ENCODE data around the gene ERV3-1. TPM values are rescaled to one million over a fixed set of nuclear protein-coding genes. Genes with fewer than 3 reads are reported as not detected.
"Not testable (repeated sequence)": the region's sequence is repeated elsewhere in the genome, so short reads cannot be mapped to it uniquely, and the experiment has no call there.

ERV3-1 gene, protein sequence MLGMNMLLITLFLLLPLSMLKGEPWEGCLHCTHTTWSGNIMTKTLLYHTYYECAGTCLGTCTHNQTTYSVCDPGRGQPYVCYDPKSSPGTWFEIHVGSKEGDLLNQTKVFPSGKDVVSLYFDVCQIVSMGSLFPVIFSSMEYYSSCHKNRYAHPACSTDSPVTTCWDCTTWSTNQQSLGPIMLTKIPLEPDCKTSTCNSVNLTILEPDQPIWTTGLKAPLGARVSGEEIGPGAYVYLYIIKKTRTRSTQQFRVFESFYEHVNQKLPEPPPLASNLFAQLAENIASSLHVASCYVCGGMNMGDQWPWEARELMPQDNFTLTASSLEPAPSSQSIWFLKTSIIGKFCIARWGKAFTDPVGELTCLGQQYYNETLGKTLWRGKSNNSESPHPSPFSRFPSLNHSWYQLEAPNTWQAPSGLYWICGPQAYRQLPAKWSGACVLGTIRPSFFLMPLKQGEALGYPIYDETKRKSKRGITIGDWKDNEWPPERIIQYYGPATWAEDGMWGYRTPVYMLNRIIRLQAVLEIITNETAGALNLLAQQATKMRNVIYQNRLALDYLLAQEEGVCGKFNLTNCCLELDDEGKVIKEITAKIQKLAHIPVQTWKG
- 10 to 100 TPM; 26.3 to 85.8 (median 46.0) TPM for total RNA-seq

GRCh38 chr7:65006094-65006992 lies at the start of gene ERV3-1:
Gene ERV3-1 (minus strand): TSS chr7:65006687. CDS start chr7:64993026, 13,661 bp downstream.
- TF ChIP-seq, protein P1, sequence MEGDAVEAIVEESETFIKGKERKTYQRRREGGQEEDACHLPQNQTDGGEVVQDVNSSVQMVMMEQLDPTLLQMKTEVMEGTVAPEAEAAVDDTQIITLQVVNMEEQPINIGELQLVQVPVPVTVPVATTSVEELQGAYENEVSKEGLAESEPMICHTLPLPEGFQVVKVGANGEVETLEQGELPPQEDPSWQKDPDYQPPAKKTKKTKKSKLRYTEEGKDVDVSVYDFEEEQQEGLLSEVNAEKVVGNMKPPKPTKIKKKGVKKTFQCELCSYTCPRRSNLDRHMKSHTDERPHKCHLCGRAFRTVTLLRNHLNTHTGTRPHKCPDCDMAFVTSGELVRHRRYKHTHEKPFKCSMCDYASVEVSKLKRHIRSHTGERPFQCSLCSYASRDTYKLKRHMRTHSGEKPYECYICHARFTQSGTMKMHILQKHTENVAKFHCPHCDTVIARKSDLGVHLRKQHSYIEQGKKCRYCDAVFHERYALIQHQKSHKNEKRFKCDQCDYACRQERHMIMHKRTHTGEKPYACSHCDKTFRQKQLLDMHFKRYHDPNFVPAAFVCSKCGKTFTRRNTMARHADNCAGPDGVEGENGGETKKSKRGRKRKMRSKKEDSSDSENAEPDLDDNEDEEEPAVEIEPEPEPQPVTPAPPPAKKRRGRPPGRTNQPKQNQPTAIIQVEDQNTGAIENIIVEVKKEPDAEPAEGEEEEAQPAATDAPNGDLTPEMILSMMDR (IDR thresholded peaks at IDR 0.05) = no peak
- ATAC-seq (ENCODE audit: low FRiP score) = peak; percentile 100

GRCh38 chr7:65055786-65056185 lies 49.3 kb upstream of the ERV3-1 start:
- not testable (repeated sequence) for DNase-seq (ENCODE audit: low spot score); ATAC-seq (ENCODE audit: low FRiP score)

More at GRCh38 chr7:65006094-65006992, at the start of gene ERV3-1:
- peak; percentile 80 for DNase-seq (ENCODE audit: low spot score)

DNA sequence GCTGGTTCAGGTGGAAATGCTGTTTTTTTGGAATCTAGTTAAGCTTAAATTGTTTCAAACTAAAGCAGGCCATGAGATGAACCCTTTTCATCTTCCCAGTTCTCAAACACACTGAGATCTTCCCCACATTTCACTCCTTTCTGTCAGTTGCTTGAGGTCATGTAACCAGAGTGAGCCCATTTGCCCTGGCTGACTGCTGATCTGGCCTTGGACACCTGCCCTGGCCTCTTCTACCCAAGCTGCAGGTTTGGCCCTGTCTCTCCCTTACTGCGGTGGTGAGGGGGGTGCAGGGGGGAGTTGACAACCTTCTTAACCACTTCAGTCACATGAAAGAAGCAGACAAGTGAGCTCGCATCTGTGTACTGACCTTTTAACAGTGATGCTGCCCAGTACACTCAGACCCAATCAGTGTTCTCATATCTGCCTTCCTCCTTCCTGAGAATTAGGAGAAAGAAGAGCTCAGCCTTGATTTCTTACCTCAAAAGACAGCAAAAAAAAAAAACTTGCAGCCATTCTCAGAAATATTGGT lies 48.0 kb upstream of the ERV3-1 start:
- not testable (repeated sequence) for ATAC-seq (ENCODE audit: low FRiP score); DNase-seq (ENCODE audit: low spot score)

- not testable (repeated sequence) for DNase-seq (ENCODE audit: low spot score); ATAC-seq (ENCODE audit: low FRiP score)
Measured at GRCh38 chr7:65051654-65052053, 45.2 kb upstream of the ERV3-1 start.

DNA sequence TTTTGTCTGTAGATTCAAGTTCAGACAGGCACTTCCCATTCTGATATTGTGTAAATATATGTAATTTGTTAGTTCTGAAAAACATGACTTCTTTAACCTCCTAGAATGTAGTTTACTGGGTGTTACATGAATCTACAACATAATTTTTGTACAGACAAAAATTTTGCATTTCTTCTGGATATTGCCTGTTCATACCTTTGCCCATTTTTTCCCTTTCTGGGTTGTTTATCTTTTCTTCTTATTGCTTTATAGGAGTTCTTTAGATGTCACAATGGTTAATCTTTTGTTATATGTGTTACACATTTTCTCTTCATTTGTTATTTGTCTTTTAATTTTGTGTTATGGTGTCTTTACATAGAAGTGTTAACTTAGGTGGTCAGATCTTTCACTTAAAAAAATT lies 44.7 kb upstream of the ERV3-1 start:
- not testable (repeated sequence) for DNase-seq (ENCODE audit: low spot score); ATAC-seq (ENCODE audit: low FRiP score)

DNA sequence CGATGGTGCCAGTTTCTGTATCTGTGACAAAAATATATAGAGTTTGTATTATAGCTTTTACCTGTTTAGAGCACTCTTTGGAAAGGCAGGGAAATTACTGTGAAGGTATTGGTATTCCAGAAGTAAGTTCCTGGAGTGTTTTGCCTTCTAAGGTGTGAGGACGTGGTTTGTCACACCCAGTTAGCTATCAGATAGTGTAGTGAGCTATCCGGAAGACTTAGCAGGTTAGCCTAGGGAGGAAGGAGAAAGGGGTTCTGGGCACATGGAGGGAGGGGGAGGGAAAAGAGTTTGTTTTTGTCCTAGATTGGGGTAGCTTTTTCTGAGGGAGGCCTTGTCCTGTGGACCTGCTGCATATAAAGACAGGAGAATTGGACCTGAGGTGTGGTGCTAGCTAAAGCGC lies 39.8 kb upstream of the ERV3-1 start:
- not testable (repeated sequence) for ATAC-seq (ENCODE audit: low FRiP score); DNase-seq (ENCODE audit: low spot score)

DNA sequence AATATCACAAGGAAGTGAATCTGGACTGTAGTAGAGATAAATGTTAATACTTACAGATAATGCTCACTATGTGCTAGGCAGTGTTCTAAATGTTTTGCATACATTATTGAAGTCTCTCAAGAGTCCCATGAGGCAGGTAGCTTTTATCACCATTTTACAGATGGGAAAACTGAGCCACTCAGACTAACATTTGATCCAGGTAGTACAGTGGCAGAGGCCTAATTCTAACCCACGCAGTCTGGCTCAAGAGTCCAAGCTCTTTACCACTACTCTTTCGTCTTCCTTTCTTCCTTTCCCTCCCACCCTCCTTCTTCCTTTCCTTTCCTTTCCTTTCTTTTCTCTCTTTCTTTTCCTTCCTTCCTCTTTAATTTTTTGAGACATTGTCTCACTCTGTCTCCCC lies 39.1 kb upstream of the ERV3-1 start:
- ATAC-seq (ENCODE audit: low FRiP score); DNase-seq (ENCODE audit: low spot score): not testable (repeated sequence)

DNA sequence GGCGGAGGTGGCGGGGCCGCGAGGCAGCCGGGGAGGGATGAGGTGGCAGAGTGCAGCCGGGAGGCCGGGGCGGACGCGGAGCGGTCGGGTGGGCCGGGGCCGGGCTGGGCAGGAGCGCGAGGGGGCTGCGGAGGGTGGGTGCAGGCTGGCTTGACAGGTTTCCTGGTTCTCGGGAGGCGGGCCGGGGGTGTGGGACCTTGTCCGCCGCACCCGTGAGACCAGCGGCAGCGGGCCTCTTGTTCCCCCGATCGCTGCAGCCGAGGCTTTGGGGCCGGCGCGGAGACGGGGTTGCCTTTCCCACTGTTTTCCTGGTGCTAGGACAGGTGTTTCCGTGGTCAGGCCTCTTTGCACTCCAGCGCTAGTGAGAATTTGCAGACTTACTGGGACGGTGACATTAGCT lies 32.3 kb upstream of the ERV3-1 start:
- not testable (repeated sequence) for DNase-seq (ENCODE audit: low spot score)
- peak; percentile 29 for ATAC-seq (ENCODE audit: low FRiP score)

GRCh38 chr7:65037740-65038688 lies 31.5 kb upstream of the ERV3-1 start:
- DNase-seq (ENCODE audit: low spot score) (peak; percentile 48), ATAC-seq (ENCODE audit: low FRiP score) (peak; percentile 97)
- TF ChIP-seq, protein P1 (IDR thresholded peaks at IDR 0.05) = no peak

- ATAC-seq (ENCODE audit: low FRiP score); DNase-seq (ENCODE audit: low spot score): not testable (repeated sequence)
Measured at GRCh38 chr7:65036526-65036925, 30.0 kb upstream of the ERV3-1 start.

GRCh38 chr7:65035469-65035868 lies 29.0 kb upstream of the ERV3-1 start:
- DNase-seq (ENCODE audit: low spot score); ATAC-seq (ENCODE audit: low FRiP score): not testable (repeated sequence)

- ATAC-seq (ENCODE audit: low FRiP score); DNase-seq (ENCODE audit: low spot score): not testable (repeated sequence)
Measured at GRCh38 chr7:65034120-65034782, 27.8 kb upstream of the ERV3-1 start.

DNA sequence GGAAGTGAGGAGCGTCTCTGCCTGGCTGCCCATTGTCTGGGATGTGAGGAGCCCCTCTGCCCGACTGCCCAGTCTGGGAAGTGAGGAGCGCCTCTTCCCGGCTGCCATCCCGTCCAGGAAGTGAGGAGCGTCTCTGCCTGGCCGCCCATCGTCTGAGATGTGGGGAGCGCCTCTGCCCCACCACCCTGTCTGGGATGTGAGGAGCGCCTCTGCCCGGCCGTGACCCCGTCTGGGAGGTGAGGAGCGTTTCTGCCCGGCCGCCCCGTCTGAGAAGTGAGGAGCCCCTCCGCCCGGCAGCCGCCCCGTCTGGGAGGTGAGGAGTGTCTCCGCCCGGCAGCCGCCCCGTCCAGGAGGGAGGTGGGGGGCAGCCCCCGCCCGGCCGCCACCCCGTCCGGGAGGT lies 26.9 kb upstream of the ERV3-1 start:
- ATAC-seq (ENCODE audit: low FRiP score); DNase-seq (ENCODE audit: low spot score): not testable (repeated sequence)

DNA sequence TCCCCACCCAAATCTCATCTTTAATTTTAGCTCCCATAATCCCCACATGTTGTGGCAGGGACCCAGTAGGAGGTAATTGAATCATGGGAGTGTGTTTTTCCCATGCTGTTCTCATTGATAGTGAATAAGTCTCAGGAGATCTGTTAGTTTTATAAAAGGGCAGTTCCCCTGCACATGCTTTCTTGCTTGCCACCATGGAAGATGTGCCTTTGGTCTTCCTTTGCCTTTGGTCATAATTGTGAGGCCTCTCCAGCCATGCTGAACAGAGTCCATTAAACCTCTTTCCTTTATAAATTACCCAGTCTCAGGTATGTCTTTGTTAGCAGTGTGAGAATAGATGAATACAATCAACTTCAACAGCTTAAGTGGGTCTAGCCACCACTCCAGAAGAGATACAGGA lies 18.5 kb upstream of the ERV3-1 start:
- ATAC-seq (ENCODE audit: low FRiP score); DNase-seq (ENCODE audit: low spot score): not testable (repeated sequence)

DNA sequence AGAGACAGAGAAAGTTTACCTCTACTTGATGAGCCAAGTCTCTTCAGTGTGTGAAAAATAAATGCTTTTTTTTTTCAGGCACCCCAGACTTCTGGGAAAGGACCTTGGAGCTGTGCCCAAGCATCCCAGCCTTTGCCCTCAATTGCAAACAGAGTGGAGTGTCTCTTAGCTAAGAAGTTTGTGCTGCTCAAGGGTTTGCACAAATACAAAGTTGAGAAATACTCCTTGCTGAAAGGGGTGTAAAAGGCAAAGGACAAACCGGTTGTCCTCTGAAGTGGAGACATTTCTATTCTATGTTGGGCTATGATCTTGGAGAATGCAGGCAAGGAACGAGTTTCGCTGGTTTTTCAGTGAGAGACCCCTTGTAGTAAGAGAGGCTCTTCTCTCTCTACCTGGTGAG lies 14.5 kb upstream of the ERV3-1 start:
- not testable (repeated sequence) for ATAC-seq (ENCODE audit: low FRiP score); DNase-seq (ENCODE audit: low spot score)

All from omental fat pad (tissue), 4 donors.